Panc1 (cell line): Measurements from ENCODE around the gene MCRIP2. TPM values are rescaled to one million over a fixed set of nuclear protein-coding genes. Genes with fewer than 3 reads are reported as not detected.

Source experiments
- ATAC-seq: fragments of 200-7000 bp; cut with Tn5 transposase; 2 replicates; pipeline ENCODE4 v1.9.1; 2020; ENCODE audit warnings: mild to moderate bottlenecking, moderate library complexity
- BruUV-seq: library from RNA; stranded (reverse); fragments of 400-500 nt; replicated peaks from 2 replicates; lab custom pipeline; 2021; lab: Mats Ljungman, UMichigan
- CTCF ChIA-PET: fragments of 300-600 bp; sonication (Branson Sonifier 250); formaldehyde crosslinking; loops from one replicate; lab custom pipeline; 2022; ENCODE audit warnings: antibody characterized with exemption; lab: Charles Lee
- POLR2A ChIA-PET: fragments of 300-600 bp; sonication (Branson Sonifier 250); formaldehyde crosslinking; loops from one replicate; lab custom pipeline; 2022; ENCODE audit warnings: antibody characterized with exemption; lab: Charles Lee
- DNase-seq: peaks from one replicate; pipeline ENCODE4 v3.0.0-alpha.2; 2010; ENCODE audit warnings: low read depth, low spot score
- H3K27ac ChIP-seq: 2 replicates; pipeline ENCODE4 v1.5.1; 2011; ENCODE audit warnings: mild to moderate bottlenecking, low read length, inconsistent platforms
- H3K27me3 ChIP-seq: fragments of 200-500 bp; sonication (Bioruptor generic); 2 replicates; pipeline ENCODE4 v1.6.0; 2014; ENCODE audit warnings: low read length, inconsistent platforms; ENCODE audit not compliant: control insufficient read depth, insufficient read depth
- H3K36me3 ChIP-seq: fragments of 200-500 bp; sonication (Bioruptor generic); 2 replicates; pipeline ENCODE4 v1.5.1; 2014; ENCODE audit warnings: inconsistent platforms, mild to moderate bottlenecking, low read length, moderate library complexity; ENCODE audit not compliant: control insufficient read depth, insufficient read depth
- H3K4me1 ChIP-seq: 2 replicates; pipeline ENCODE4 v1.5.1; 2011; ENCODE audit warnings: inconsistent platforms, mild to moderate bottlenecking, low read length, moderate library complexity; ENCODE audit not compliant: control insufficient read depth, insufficient read depth
- H3K4me3 ChIP-seq, 2 experiments: 2 replicates each; pipeline ENCODE4 v1.5.1; 2011 to 2012; ENCODE audit warnings: low read depth in 2 of 2, low read length in 2 of 2, mild to moderate bottlenecking in 2 of 2, inconsistent platforms in 1 of 2, moderate library complexity in 1 of 2
- H3K9me3 ChIP-seq: fragments of 200-500 bp; sonication (Bioruptor generic); 2 replicates; pipeline ENCODE4 v1.5.1; 2014; ENCODE audit warnings: low read depth, mild to moderate bottlenecking, inconsistent platforms, low read length, moderate library complexity; ENCODE audit not compliant: control insufficient read depth, insufficient read depth
- CTCF ChIP-seq: fragments of 450-650 bp; IDR thresholded peaks from 2 replicates; pipeline ENCODE4 v1.5.1; 2017; ENCODE audit warnings: mild to moderate bottlenecking
- POLR2AphosphoS5 ChIP-seq: IDR thresholded peaks from 2 replicates; pipeline ENCODE4 v1.6.1; 2012; ENCODE audit warnings: mild to moderate bottlenecking, low read depth, low read length, moderate library complexity
- REST ChIP-seq, 2 experiments: IDR thresholded peaks; 2 replicates each; pipeline ENCODE4 v1.6.1; 2011 to 2012; ENCODE audit warnings: low read depth in 2 of 2, control low read depth in 1 of 2, low read length in 1 of 2, mild to moderate bottlenecking in 1 of 2, moderate library complexity in 1 of 2; ENCODE audit not compliant: insufficient read depth in 1 of 2
- SIN3A ChIP-seq: IDR thresholded peaks from 2 replicates; pipeline ENCODE4 v1.6.1; 2012; ENCODE audit warnings: low read depth, mild to moderate bottlenecking, low read length, moderate library complexity, borderline replicate concordance; ENCODE audit not compliant: insufficient read depth
- TCF7L2 ChIP-seq: IDR thresholded peaks from 2 replicates; pipeline ENCODE4 v1.6.1; 2011; ENCODE audit warnings: mild to moderate bottlenecking, low read depth, low read length, inconsistent platforms
- in situ Hi-C: cut with HindIII; loops from 2 replicates; pipeline ENCODE4 v1.10.0; 2016; ENCODE audit warnings: low sequenced_read_pairs, low pct_unique_long_range_greater_than_20kb
- intact Hi-C: fragments of 100-400 bp; cut with micrococcal nuclease; formaldehyde crosslinking; loops from one replicate; pipeline ENCODE4 v1.10.0; 2022; ENCODE audit not compliant: unreplicated experiment
- total RNA-seq: library from RNA; stranded (reverse); gene quantifications from one replicate; pipeline ENCODE4 v1.2.1, GENCODE V29; 2021; ENCODE audit not compliant: unreplicated experiment

The MCRIP2 gene
- total RNA-seq, 1 experiment from 2014 or later, result 91.6 TPM

GRCh38 chr16:693766-694165, 52.1 kb downstream of the MCRIP2 start:
- ChIA-PET POLR2A (no interaction called here), CTCF (no interaction called here)
- DNase-seq, result no peak
- intact Hi-C loops (no loop called here), in situ Hi-C loops (no loop called here)
- no peak for ATAC-seq
- no peak overlapping the region for H3K27ac ChIP-seq
- H3K9me3 ChIP-seq, result no peaks in the 10 kb centered on the region
- no peak overlapping the region for H3K4me3 ChIP-seq
- peaks cover 4% of the 10 kb centered on the region; the same call in 1 of the 2 replicates for H3K36me3 ChIP-seq
- no peaks in the 10 kb centered on the region for H3K27me3 ChIP-seq
- BruUV-seq, result no TSS peak
- peaks cover 12% of the 10 kb centered on the region for H3K4me1 ChIP-seq
- TF ChIP-seq TCF7L2, result no peak
- TF ChIP-seq CTCF, result no peak
- TF ChIP-seq POLR2AphosphoS5, result no peak
- TF ChIP-seq SIN3A, result no peak
- TF ChIP-seq REST (IDR thresholded peaks at IDR 0.05; ENCODE audit: insufficient read depth in 1 of 2, low read depth in 2 of 2, low read length in 1 of 2), result no peak

GRCh38 chr16:694187-694862, 52.7 kb downstream of the MCRIP2 start:
- POLR2A ChIA-PET, result no interaction called here
- peaks cover 7% of the 10 kb centered on the region for H3K4me1 ChIP-seq
- intact Hi-C loops (no loop called here), in situ Hi-C loops (no loop called here)
- no peaks in the 10 kb centered on the region for H3K27me3 ChIP-seq
- H3K4me3 ChIP-seq, result no peak overlapping the region
- DNase-seq, result no peak
- TF ChIP-seq POLR2AphosphoS5, result no peak
- no peak for TF ChIP-seq TCF7L2
- no peak for TF ChIP-seq CTCF
- TF ChIP-seq SIN3A, result no peak
- no peak for TF ChIP-seq REST (IDR thresholded peaks at IDR 0.05; ENCODE audit: insufficient read depth in 1 of 2, low read depth in 2 of 2, low read length in 1 of 2)
- H3K9me3 ChIP-seq, result no peaks in the 10 kb centered on the region
- CTCF ChIA-PET, result no interaction called here
- peaks cover 4% of the 10 kb centered on the region; the same call in 1 of the 2 replicates for H3K36me3 ChIP-seq
- no peak overlapping the region for H3K27ac ChIP-seq
- BruUV-seq, result no TSS peak
- no peak for ATAC-seq
